KMS-11 (cell line): ENCODE measurements around the gene B4GALT1.
"Not testable (repeated sequence)": the region's sequence is repeated elsewhere in the genome, so short reads cannot be mapped to it uniquely, and the experiment has no call there.

Experiments
- H2AFZ ChIP-seq: fragments of 200-600 bp; sonication (generic); 2 replicates; pipeline ENCODE4 v1.6.1; 2016; ENCODE audit warnings: antibody characterized with exemption, mixed run types, low read depth
- H3K27ac ChIP-seq: fragments of 200-600 bp; sonication (generic); 2 replicates; pipeline ENCODE4 v1.6.1; 2016; ENCODE audit warnings: mild to moderate bottlenecking, mixed run types
- H3K27me3 ChIP-seq: fragments of 200-600 bp; sonication (generic); 2 replicates; pipeline ENCODE4 v1.6.1; 2017; ENCODE audit warnings: mild to moderate bottlenecking, low read depth, mixed run types, moderate library complexity; ENCODE audit not compliant: insufficient read depth
- H3K36me3 ChIP-seq: fragments of 200-600 bp; sonication (generic); 2 replicates; pipeline ENCODE4 v1.6.1; 2017; ENCODE audit warnings: mild to moderate bottlenecking, mixed run types; ENCODE audit not compliant: insufficient read depth
- H3K4me1 ChIP-seq: fragments of 200-600 bp; sonication (generic); 2 replicates; pipeline ENCODE4 v1.6.1; 2016; ENCODE audit warnings: mild to moderate bottlenecking, low read depth, mixed run types; ENCODE audit not compliant: poor library complexity, severe bottlenecking
- H3K4me2 ChIP-seq: fragments of 200-600 bp; sonication (generic); 2 replicates; pipeline ENCODE4 v1.7.0; 2016; ENCODE audit warnings: mild to moderate bottlenecking, mixed run types
- H3K4me3 ChIP-seq: fragments of 200-600 bp; sonication (generic); IDR thresholded peaks from 2 replicates; pipeline ENCODE4 v1.6.1; 2017; ENCODE audit warnings: low read depth, low read length, mixed read lengths; ENCODE audit not compliant: insufficient read depth
- H3K79me2 ChIP-seq: fragments of 200-600 bp; sonication (generic); 2 replicates; pipeline ENCODE4 v1.6.1; 2016; ENCODE audit warnings: low read depth, mixed run types; ENCODE audit not compliant: insufficient read depth
- H3K9ac ChIP-seq: fragments of 200-600 bp; sonication (generic); 2 replicates; pipeline ENCODE4 v1.6.1; 2016; ENCODE audit warnings: mild to moderate bottlenecking, mixed run types
- H4K20me1 ChIP-seq: fragments of 200-600 bp; sonication (generic); 2 replicates; pipeline ENCODE4 v1.6.1; 2016; ENCODE audit warnings: mild to moderate bottlenecking, mixed run types; ENCODE audit not compliant: insufficient read depth
- TF ChIP-seq, protein P1 (sequence below): fragments of 200-600 bp; sonication (generic); conservative IDR thresholded peaks from 2 replicates; pipeline ENCODE4 v1.6.1; 2017; ENCODE audit warnings: low read depth, mild to moderate bottlenecking, antibody characterized with exemption, low read length, moderate library complexity, mixed read lengths

The B4GALT1 gene

DNA sequence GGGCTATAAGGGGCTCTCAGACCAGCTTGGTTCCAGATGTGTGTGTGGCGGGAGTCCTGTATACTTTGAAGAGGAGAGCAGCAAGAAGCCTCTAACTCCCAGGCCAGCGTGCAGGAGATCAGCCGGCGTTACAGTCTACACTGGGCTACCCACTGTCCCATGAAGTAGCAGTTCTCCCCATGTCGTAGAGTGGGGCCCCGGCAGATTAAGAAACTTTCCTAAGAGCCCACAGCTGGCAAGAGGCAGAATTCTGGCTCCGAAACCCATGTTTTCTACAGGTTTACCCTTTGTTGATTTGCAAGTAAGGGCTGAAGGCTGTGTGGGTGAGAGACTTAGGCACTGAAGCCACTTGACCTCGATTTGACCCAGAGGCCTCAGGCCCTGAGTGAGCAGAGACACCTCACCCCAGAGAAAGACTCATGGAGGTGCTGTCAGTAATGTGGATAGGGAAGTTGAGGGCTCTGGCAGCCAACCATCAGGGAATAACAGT lies 881 bp upstream of the B4GALT1 start:
- no peaks in the 10 kb centered on the region for H4K20me1 ChIP-seq
- H2AFZ ChIP-seq = peak overlapping the region; percentile 90; the same call in 1 of the 2 replicates
- H3K27me3 ChIP-seq = no peaks in the 10 kb centered on the region
- H3K9ac ChIP-seq = peak overlapping the region; percentile 66
- H3K36me3 ChIP-seq = no peaks in the 10 kb centered on the region
- TF ChIP-seq, protein P1, sequence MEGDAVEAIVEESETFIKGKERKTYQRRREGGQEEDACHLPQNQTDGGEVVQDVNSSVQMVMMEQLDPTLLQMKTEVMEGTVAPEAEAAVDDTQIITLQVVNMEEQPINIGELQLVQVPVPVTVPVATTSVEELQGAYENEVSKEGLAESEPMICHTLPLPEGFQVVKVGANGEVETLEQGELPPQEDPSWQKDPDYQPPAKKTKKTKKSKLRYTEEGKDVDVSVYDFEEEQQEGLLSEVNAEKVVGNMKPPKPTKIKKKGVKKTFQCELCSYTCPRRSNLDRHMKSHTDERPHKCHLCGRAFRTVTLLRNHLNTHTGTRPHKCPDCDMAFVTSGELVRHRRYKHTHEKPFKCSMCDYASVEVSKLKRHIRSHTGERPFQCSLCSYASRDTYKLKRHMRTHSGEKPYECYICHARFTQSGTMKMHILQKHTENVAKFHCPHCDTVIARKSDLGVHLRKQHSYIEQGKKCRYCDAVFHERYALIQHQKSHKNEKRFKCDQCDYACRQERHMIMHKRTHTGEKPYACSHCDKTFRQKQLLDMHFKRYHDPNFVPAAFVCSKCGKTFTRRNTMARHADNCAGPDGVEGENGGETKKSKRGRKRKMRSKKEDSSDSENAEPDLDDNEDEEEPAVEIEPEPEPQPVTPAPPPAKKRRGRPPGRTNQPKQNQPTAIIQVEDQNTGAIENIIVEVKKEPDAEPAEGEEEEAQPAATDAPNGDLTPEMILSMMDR = no peak
- H3K4me1 ChIP-seq = peaks cover 37% of the 10 kb centered on the region
- peaks cover 21% of the 10 kb centered on the region for H3K79me2 ChIP-seq
- no peak overlapping the region for H3K4me3 ChIP-seq
- peak overlapping the region; percentile 71 for H3K4me2 ChIP-seq
- H3K27ac ChIP-seq = peak overlapping the region; percentile 63

GRCh38 chr9:33166231-33167083 lies 679 bp downstream of the B4GALT1 start:
- Histone ChIP-seq H3K27ac (peak overlapping the region; percentile 65), H3K79me2 (peaks cover 29% of the 10 kb centered on the region), H2AFZ (peak overlapping the region; percentile 77)

GRCh38 chr9:33165263-33166151 lies 1.6 kb downstream of the B4GALT1 start:
- H4K20me1 ChIP-seq = no peaks in the 10 kb centered on the region
- H3K79me2 ChIP-seq = peaks cover 37% of the 10 kb centered on the region
- no peaks in the 10 kb centered on the region for H3K36me3 ChIP-seq
- peak overlapping the region; percentile 65 for H3K27ac ChIP-seq
- peak overlapping the region; percentile 75; the same call in 1 of the 2 replicates for H3K9ac ChIP-seq
- H3K27me3 ChIP-seq = no peaks in the 10 kb centered on the region
- peaks cover 47% of the 10 kb centered on the region for H3K4me1 ChIP-seq
- H3K4me3 ChIP-seq = peak overlapping the region; percentile 56
- TF ChIP-seq, protein P1 = no peak
- H2AFZ ChIP-seq = peak overlapping the region; percentile 77
- peak overlapping the region; percentile 54 for H3K4me2 ChIP-seq

More at GRCh38 chr9:33166231-33167083, 679 bp downstream of the B4GALT1 start:
- no peaks in the 10 kb centered on the region for H3K27me3 ChIP-seq
- peak overlapping the region; percentile 54 for H3K4me2 ChIP-seq
- H4K20me1 ChIP-seq = no peaks in the 10 kb centered on the region
- peak overlapping the region; percentile 75 for H3K9ac ChIP-seq
- H3K36me3 ChIP-seq = no peaks in the 10 kb centered on the region
- TF ChIP-seq, protein P1 = no peak
- peak overlapping the region; percentile 56 for H3K4me3 ChIP-seq
- H3K4me1 ChIP-seq = peaks cover 38% of the 10 kb centered on the region

DNA sequence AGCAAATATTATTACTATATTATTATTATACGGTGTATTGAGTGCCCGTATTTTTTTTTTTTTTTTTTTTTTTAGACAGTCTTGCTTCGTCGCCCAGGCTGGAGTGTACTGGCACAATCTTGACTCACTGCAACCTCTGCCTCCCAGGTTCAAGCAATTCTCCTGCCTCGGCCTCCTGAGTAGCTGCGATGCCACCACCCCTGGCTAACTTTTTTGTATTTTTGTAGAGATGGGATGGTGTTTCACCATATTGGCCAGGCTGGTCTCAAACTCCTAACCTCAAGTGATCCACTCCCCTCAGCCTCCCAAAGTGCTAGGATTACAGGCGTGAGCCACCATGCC lies 2.2 kb downstream of the B4GALT1 start:
- not testable (repeated sequence) for H3K4me3 ChIP-seq

More for the DNA sequence above, 2.2 kb downstream of the B4GALT1 start:
- H3K27me3 ChIP-seq, H2AFZ ChIP-seq, H3K36me3 ChIP-seq, H3K27ac ChIP-seq, H3K9ac ChIP-seq, H4K20me1 ChIP-seq: not testable (repeated sequence)
- Histone ChIP-seq H3K79me2 (peaks cover 44% of the 10 kb centered on the region), H3K4me1 (peaks cover 53% of the 10 kb centered on the region), H3K4me2 (peak overlapping the region; percentile 54)
